HL-60 (cell line): ENCODE data around the gene RPS16.

Experiments used
- DNase-seq, 2 experiments: peaks; one replicate each; pipeline ENCODE4 v3.0.0-alpha.2; 2010 to 2020; ENCODE audit warnings: low read depth in 1 of 2, low spot score in 1 of 2
- H3K27ac ChIP-seq: fragments of 250-450 bp; sonication (Bioruptor Pico); replicated peaks from 2 replicates; pipeline ENCODE4 v1.5.1; 2020; ENCODE audit warnings: mild to moderate bottlenecking, moderate library complexity
- H3K27me3 ChIP-seq: fragments of 250-450 bp; sonication (Bioruptor Pico); 2 replicates; pipeline ENCODE4 v1.5.1; 2021; ENCODE audit warnings: mild to moderate bottlenecking, moderate library complexity; ENCODE audit not compliant: insufficient read depth, poor library complexity, severe bottlenecking
- H3K4me3 ChIP-seq: replicated peaks from 2 replicates; pipeline ENCODE4 v1.5.1; 2011; ENCODE audit warnings: mild to moderate bottlenecking, control low read depth, low read length; ENCODE audit not compliant: insufficient read depth
- CTCF ChIP-seq: IDR thresholded peaks from one replicate; pipeline ENCODE4 v1.5.1; 2011; ENCODE audit warnings: low read length, control low read depth, inconsistent platforms; ENCODE audit not compliant: insufficient read depth
- GABPA ChIP-seq: IDR thresholded peaks from 2 replicates; pipeline ENCODE4 v1.6.1; 2012; ENCODE audit warnings: low read depth
- POLR2AphosphoS5 ChIP-seq: IDR thresholded peaks from 2 replicates; pipeline ENCODE4 v1.6.1; 2012; ENCODE audit warnings: low read depth
- SPI1 ChIP-seq: IDR thresholded peaks from 2 replicates; pipeline ENCODE4 v1.6.1; 2012; ENCODE audit warnings: low read depth, mild to moderate bottlenecking, borderline replicate concordance
- TF ChIP-seq, protein P1 (sequence below): IDR thresholded peaks from 2 replicates; pipeline ENCODE4 v1.6.1; 2012; ENCODE audit warnings: low read depth; ENCODE audit not compliant: insufficient replicate concordance

The RPS16 gene

GRCh38 chr19:39412867-39413271 lies 22.9 kb downstream of the RPS16 start:
- no peak for DNase-seq
- Histone ChIP-seq H3K4me3 (peak overlapping the region; percentile 73), H3K27ac (peak overlapping the region; percentile 53), H3K27me3 (peaks cover 31% of the 10 kb centered on the region)
- peak; percentile 27 for TF ChIP-seq CTCF
- no peak for TF ChIP-seq POLR2AphosphoS5

DNA sequence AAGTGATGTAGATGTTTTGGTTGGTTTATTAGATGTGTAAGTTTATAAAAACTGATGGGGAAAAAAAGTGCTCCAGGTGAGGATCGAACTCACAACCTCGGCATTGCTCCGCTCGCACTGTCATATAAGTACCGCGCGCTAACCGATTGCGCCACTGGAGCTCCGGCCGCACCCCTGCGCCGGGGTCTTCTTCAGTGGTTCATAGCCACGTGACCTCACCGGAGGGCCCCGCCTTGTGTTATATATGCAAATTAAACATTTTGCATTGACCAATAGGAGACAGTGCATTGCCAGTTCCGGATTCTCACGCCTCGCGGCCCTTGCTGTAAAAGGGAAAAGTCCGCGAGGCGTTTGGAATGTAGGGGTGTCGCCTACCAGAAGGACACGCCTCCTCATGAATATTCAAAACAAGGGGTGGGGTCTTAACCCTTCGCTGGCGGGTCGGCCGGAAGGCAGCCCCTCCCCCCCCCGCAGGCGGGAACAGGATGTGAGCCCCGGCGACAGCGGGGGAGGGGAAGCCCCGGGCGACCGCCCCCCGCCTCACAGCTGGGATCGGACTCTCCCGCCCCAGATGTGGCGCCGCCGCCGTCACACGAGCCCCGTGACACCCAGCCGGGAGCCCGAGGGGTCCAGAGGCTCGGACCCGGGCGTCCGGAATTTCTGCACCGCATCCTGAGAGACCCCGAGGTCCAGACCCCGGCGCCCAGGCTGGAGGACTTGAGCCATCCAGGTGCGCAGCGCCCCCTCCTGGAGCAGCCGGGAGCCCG lies 23.5 kb downstream of the RPS16 start, which contains the start of gene PLEKHG2:
Gene PLEKHG2, plus strand, starts transcription at position 570 of the 767 bp plus-strand sequence. CDS start 1,418 bp downstream, outside the sequence.
- H3K4me3 ChIP-seq: peak within 1 kb of the TSS; percentile 73
- H3K27ac ChIP-seq: peak within 1 kb of the TSS; percentile 95
- peak; percentile 98 for DNase-seq
- TF ChIP-seq, protein P1, sequence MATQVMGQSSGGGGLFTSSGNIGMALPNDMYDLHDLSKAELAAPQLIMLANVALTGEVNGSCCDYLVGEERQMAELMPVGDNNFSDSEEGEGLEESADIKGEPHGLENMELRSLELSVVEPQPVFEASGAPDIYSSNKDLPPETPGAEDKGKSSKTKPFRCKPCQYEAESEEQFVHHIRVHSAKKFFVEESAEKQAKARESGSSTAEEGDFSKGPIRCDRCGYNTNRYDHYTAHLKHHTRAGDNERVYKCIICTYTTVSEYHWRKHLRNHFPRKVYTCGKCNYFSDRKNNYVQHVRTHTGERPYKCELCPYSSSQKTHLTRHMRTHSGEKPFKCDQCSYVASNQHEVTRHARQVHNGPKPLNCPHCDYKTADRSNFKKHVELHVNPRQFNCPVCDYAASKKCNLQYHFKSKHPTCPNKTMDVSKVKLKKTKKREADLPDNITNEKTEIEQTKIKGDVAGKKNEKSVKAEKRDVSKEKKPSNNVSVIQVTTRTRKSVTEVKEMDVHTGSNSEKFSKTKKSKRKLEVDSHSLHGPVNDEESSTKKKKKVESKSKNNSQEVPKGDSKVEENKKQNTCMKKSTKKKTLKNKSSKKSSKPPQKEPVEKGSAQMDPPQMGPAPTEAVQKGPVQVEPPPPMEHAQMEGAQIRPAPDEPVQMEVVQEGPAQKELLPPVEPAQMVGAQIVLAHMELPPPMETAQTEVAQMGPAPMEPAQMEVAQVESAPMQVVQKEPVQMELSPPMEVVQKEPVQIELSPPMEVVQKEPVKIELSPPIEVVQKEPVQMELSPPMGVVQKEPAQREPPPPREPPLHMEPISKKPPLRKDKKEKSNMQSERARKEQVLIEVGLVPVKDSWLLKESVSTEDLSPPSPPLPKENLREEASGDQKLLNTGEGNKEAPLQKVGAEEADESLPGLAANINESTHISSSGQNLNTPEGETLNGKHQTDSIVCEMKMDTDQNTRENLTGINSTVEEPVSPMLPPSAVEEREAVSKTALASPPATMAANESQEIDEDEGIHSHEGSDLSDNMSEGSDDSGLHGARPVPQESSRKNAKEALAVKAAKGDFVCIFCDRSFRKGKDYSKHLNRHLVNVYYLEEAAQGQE: no peak
- TF ChIP-seq CTCF: no peak
- TF ChIP-seq GABPA: 0 out of 2 replicates have a peak, but pooled peaks have one; percentile 18
- TF ChIP-seq POLR2AphosphoS5: peak; percentile 77
- TF ChIP-seq SPI1: peak; percentile 70; the same call in 1 of the 2 replicates
- H3K27me3 ChIP-seq: peaks cover 28% of the 10 kb centered on the region

- peak; percentile 75 to 93 for DNase-seq
- no peak for TF ChIP-seq SPI1
- 0 out of 2 replicates have a peak, but pooled peaks have one; percentile 8 for TF ChIP-seq GABPA
- peak; percentile 90 for TF ChIP-seq CTCF
- TF ChIP-seq POLR2AphosphoS5: no peak
- TF ChIP-seq, protein P1: no peak
- H3K27ac ChIP-seq: peak overlapping the region; percentile 95
- H3K27me3 ChIP-seq: peaks cover 23% of the 10 kb centered on the region
- H3K4me3 ChIP-seq: peak overlapping the region; percentile 73
Observed at GRCh38 chr19:39411832-39412099, 24.0 kb downstream of the RPS16 start.
